Pulmonary artery endothelial cell (primary cell): ENCODE measurements around the gene APOBEC3F. TPM values are rescaled to one million over a fixed set of nuclear protein-coding genes. Genes with fewer than 3 reads are reported as not detected.
"Not testable (repeated sequence)": the region's sequence is repeated elsewhere in the genome, so short reads cannot be mapped to it uniquely, and the experiment has no call there.

Experiments
- DNase-seq: peaks from one replicate; pipeline ENCODE4 v3.0.0-alpha.2; 2011; ENCODE audit warnings: low read depth, low spot score
- total RNA-seq: library from RNA; depleted of rRNA; stranded (reverse); fragments of >200 nt; gene quantifications from 2 replicates; pipeline ENCODE4 v1.2.3, GENCODE V29; 2014

The APOBEC3F gene
- total RNA-seq = 5.1 and 5.6 TPM in 2 replicates

- DNase-seq = not testable (repeated sequence)
These were observed at the start of gene APOBEC3F for GRCh38 chr22:39040538-39041296. APOBEC3F (plus strand) TSS chr22:39040864; CDS start chr22:39040961, 97 bp downstream.

GRCh38 chr22:38992871-38993371 lies 47.7 kb upstream of the APOBEC3F start:
- DNase-seq = not testable (repeated sequence)

GRCh38 chr22:38996105-38996504 lies 44.6 kb upstream of the APOBEC3F start:
- DNase-seq = no peak

GRCh38 chr22:38997518-38997917 lies 43.1 kb upstream of the APOBEC3F start:
- no peak for DNase-seq

GRCh38 chr22:39003165-39003638 lies 37.5 kb upstream of the APOBEC3F start:
- DNase-seq = peak; percentile 47

- no peak for DNase-seq
These were observed 33.5 kb upstream of the APOBEC3F start for GRCh38 chr22:39007177-39007576.

- not testable (repeated sequence) for DNase-seq
These were observed 32.3 kb upstream of the APOBEC3F start for GRCh38 chr22:39008271-39008850.

GRCh38 chr22:39010946-39011345 lies 29.7 kb upstream of the APOBEC3F start:
- DNase-seq = no peak

- DNase-seq = no peak
These were observed 27.8 kb upstream of the APOBEC3F start for GRCh38 chr22:39012533-39013511.

GRCh38 chr22:39013561-39013941 lies 27.1 kb upstream of the APOBEC3F start:
- not testable (repeated sequence) for DNase-seq

GRCh38 chr22:39013942-39014722 lies 26.5 kb upstream of the APOBEC3F start, which contains the start of gene APOBEC3C:
APOBEC3C (plus strand) TSS chr22:39014257; CDS start chr22:39014363, 106 bp downstream.
- DNase-seq = no peak

- not testable (repeated sequence) for DNase-seq
These were observed 25.9 kb upstream of the APOBEC3F start for GRCh38 chr22:39014723-39015121.

GRCh38 chr22:39016592-39016991 lies 24.1 kb upstream of the APOBEC3F start:
- no peak for DNase-seq

GRCh38 chr22:39017596-39018365 lies 22.9 kb upstream of the APOBEC3F start:
- no peak for DNase-seq

GRCh38 chr22:39020021-39020651 lies 20.5 kb upstream of the APOBEC3F start:
- DNase-seq = not testable (repeated sequence)

GRCh38 chr22:39021552-39022250 lies 19.0 kb upstream of the APOBEC3F start:
- DNase-seq = no peak

- no peak for DNase-seq
These were observed 15.9 kb upstream of the APOBEC3F start for GRCh38 chr22:39024519-39025308.
